SK-N-SH (cell line): ENCODE results near the gene FRAT2. TPM values are rescaled to one million over a fixed set of nuclear protein-coding genes. Genes with fewer than 3 reads are reported as not detected.

ENCODE experiments used
- CTCF ChIA-PET: fragments of 300-600, 350-600 bp; formaldehyde crosslinking; extraction: SDS; loops from one replicate; lab custom pipeline; 2021; lab: Yijun Ruan, JAX
- POLR2A ChIA-PET: fragments of 350-600 bp; sonication (Branson Sonifier 250); formaldehyde crosslinking; extraction: SDS; loops from one replicate; lab custom pipeline; 2020; ENCODE audit warnings: antibody characterized with exemption, inconsistent platforms; lab: Yijun Ruan, JAX
- DNase-seq: peaks from one replicate; pipeline ENCODE4 v3.0.0; 2012
- H2AFZ ChIP-seq: fragments of 200-600 bp; sonication (generic); 2 replicates; pipeline ENCODE4 v1.8.1; 2016; ENCODE audit warnings: antibody characterized with exemption, mild to moderate bottlenecking, low read depth
- H3F3A ChIP-seq: fragments of 200-600 bp; sonication (generic); replicated peaks from 2 replicates; pipeline ENCODE3; 2016; ENCODE audit warnings: antibody characterized with exemption, mild to moderate bottlenecking; ENCODE audit not compliant: insufficient read depth
- H3K27ac ChIP-seq, 2 experiments: fragments of 200-500 bp in 1 of 2; fragments of 200-600 bp in 1 of 2; sonication (Bioruptor generic) in 1 of 2; sonication (generic), shearing (Covaris generic) in 1 of 2; 2 replicates each; pipeline versions ENCODE4 v1.5.1 to v1.6.1; 2014 to 2016; ENCODE audit warnings: low read depth in 2 of 2, inconsistent platforms in 1 of 2, low read length in 1 of 2, mild to moderate bottlenecking in 1 of 2, mixed read lengths in 1 of 2
- H3K27me3 ChIP-seq: fragments of 200-600 bp; sonication (generic), shearing (Covaris generic); 2 replicates; pipeline ENCODE4 v1.6.1; 2016; ENCODE audit warnings: mixed run types; ENCODE audit not compliant: insufficient read depth
- H3K36me3 ChIP-seq, 2 experiments: fragments of 200-500 bp in 1 of 2; fragments of 200-600 bp in 1 of 2; sonication (Bioruptor generic) in 1 of 2; sonication (generic) in 1 of 2; replicated peaks in 1 of 2; 2 replicates each; pipeline versions ENCODE3 to v1.5.1; 2014 to 2016; ENCODE audit warnings: low read length in 1 of 2, mild to moderate bottlenecking in 1 of 2; ENCODE audit not compliant: insufficient read depth in 2 of 2, control insufficient read depth in 1 of 2
- H3K4me1 ChIP-seq, 2 experiments: fragments of 200-500 bp in 1 of 2; fragments of 200-600 bp in 1 of 2; sonication (Bioruptor generic) in 1 of 2; sonication (generic), shearing (Covaris generic) in 1 of 2; 2 replicates each; pipeline versions ENCODE4 v1.5.1 to v1.6.1; 2014 to 2016; ENCODE audit warnings: low read depth in 1 of 2, low read length in 1 of 2, mixed run types in 1 of 2; ENCODE audit not compliant: insufficient read depth in 2 of 2, control insufficient read depth in 1 of 2
- H3K4me2 ChIP-seq: fragments of 200-600 bp; sonication (generic), shearing (Covaris generic); 2 replicates; pipeline ENCODE4 v1.6.1; 2017; ENCODE audit warnings: mixed run types
- H3K4me3 ChIP-seq, 2 experiments: fragments of 200-500 bp in 1 of 2; fragments of 200-600 bp in 1 of 2; sonication (Bioruptor generic) in 1 of 2; sonication (generic), shearing (Covaris generic) in 1 of 2; 2 replicates each; pipeline versions ENCODE4 v1.5.1 to v1.8.1; 2014 to 2016; ENCODE audit warnings: low read depth in 2 of 2, inconsistent platforms in 1 of 2, low read length in 1 of 2, mild to moderate bottlenecking in 1 of 2, mixed read lengths in 1 of 2, moderate library complexity in 1 of 2
- H3K79me2 ChIP-seq: fragments of 200-600 bp; sonication (generic); 2 replicates; pipeline ENCODE4 v1.8.1; 2017; ENCODE audit warnings: mild to moderate bottlenecking; ENCODE audit not compliant: insufficient read depth
- H3K9ac ChIP-seq: fragments of 200-600 bp; sonication (generic); 2 replicates; pipeline ENCODE4 v1.6.1; 2017; ENCODE audit warnings: mixed run types
- H3K9me2 ChIP-seq: fragments of 200-600 bp; sonication (generic); 2 replicates; pipeline ENCODE4 v1.6.1; 2017; ENCODE audit warnings: mixed run types
- H3K9me3 ChIP-seq: fragments of 200-600 bp; sonication (generic); 2 replicates; pipeline ENCODE4 v1.6.1; 2017; ENCODE audit warnings: mixed run types, mild to moderate bottlenecking, moderate library complexity
- H4K20me1 ChIP-seq: fragments of 200-600 bp; sonication (generic); 2 replicates; pipeline ENCODE4 v1.6.1; 2017; ENCODE audit warnings: mild to moderate bottlenecking, mixed run types; ENCODE audit not compliant: insufficient read depth
- CHD2 ChIP-seq: fragments of 150-350 bp; IDR thresholded peaks from 2 replicates; pipeline ENCODE4 v1.6.1; 2018; ENCODE audit warnings: low read length; ENCODE audit not compliant: partially characterized antibody
- ELF1 ChIP-seq: IDR thresholded peaks from 2 replicates; pipeline ENCODE4 v1.4.0; 2012
- EP300 ChIP-seq, 2 experiments: IDR thresholded peaks; 2 replicates each; pipeline versions ENCODE4 v1.4.0 to v1.6.1; 2012; ENCODE audit warnings: borderline replicate concordance in 1 of 2, low read depth in 1 of 2, low read length in 1 of 2
- EZH2phosphoT487 ChIP-seq: fragments of 200-600 bp; sonication (generic); IDR thresholded peaks from 2 replicates; pipeline ENCODE4 v1.6.1; 2017; ENCODE audit warnings: low read depth, mixed run types, mild to moderate bottlenecking, antibody characterized with exemption, moderate library complexity, borderline replicate concordance
- FOSL2 ChIP-seq: IDR thresholded peaks from 2 replicates; pipeline ENCODE4 v1.4.0; 2012; ENCODE audit warnings: low read depth, mild to moderate bottlenecking, moderate library complexity, borderline replicate concordance
- FOXJ3 ChIP-seq: sonication (generic); formaldehyde crosslinking; IDR thresholded peaks from 2 replicates; pipeline ENCODE4 v1.5.1; 2020; ENCODE audit warnings: mild to moderate bottlenecking, missing genetic modification reagents
- FOXM1 ChIP-seq: IDR thresholded peaks from 2 replicates; pipeline ENCODE4 v1.4.0; 2012; ENCODE audit warnings: low read depth, mild to moderate bottlenecking
- GATA2 ChIP-seq: sonication (generic); formaldehyde crosslinking; IDR thresholded peaks from 2 replicates; pipeline ENCODE4 v1.5.0; 2020; ENCODE audit warnings: mild to moderate bottlenecking, missing genetic modification reagents
- JUND ChIP-seq: IDR thresholded peaks from 2 replicates; pipeline ENCODE4 v1.4.0; 2012
- MEF2A ChIP-seq: IDR thresholded peaks from 2 replicates; pipeline ENCODE4 v1.4.0; 2012; ENCODE audit warnings: low read depth, borderline replicate concordance
- MXI1 ChIP-seq: IDR thresholded peaks from 2 replicates; pipeline ENCODE4 v1.6.1; 2012; ENCODE audit warnings: mild to moderate bottlenecking, low read depth, low read length, improper control_type of control experiment
- NFIC ChIP-seq: IDR thresholded peaks from 2 replicates; pipeline ENCODE4 v1.4.0; 2012; ENCODE audit warnings: borderline replicate concordance
- RCOR1 ChIP-seq: fragments of 150-350 bp; IDR thresholded peaks from 2 replicates; pipeline ENCODE4 v1.6.1; 2017; ENCODE audit warnings: antibody characterized with exemption, low read length
- RFX5 ChIP-seq: IDR thresholded peaks from 2 replicates; pipeline ENCODE4 v1.6.1; 2012; ENCODE audit warnings: mild to moderate bottlenecking, improper control_type of control experiment, low read length
- RXRA ChIP-seq: IDR thresholded peaks from 2 replicates; pipeline ENCODE4 v1.4.0; 2012; ENCODE audit warnings: low read depth, mild to moderate bottlenecking, borderline replicate concordance
- SMC3 ChIP-seq: IDR thresholded peaks from 2 replicates; pipeline ENCODE4 v1.6.1; 2012; ENCODE audit warnings: low read depth, low read length, improper control_type of control experiment
- TAF1 ChIP-seq: IDR thresholded peaks from 2 replicates; pipeline ENCODE4 v1.6.1; 2012; ENCODE audit warnings: low read depth, mild to moderate bottlenecking, low read length, moderate library complexity, borderline replicate concordance
- TEAD4 ChIP-seq: IDR thresholded peaks from 2 replicates; pipeline ENCODE4 v1.4.0; 2012; ENCODE audit warnings: mild to moderate bottlenecking, borderline replicate concordance; ENCODE audit not compliant: insufficient read depth
- YY1 ChIP-seq: IDR thresholded peaks from 2 replicates; pipeline ENCODE4 v1.4.0; 2012; ENCODE audit warnings: low read depth, mild to moderate bottlenecking
- WGBS: methylation state at CpG from one replicate; pipeline ENCODE4 v1.1.6; 2017; ENCODE audit warnings: low lambda C conversion rate; 5-methylcytosine and 5-hydroxymethylcytosine counted together
- polyA plus RNA-seq, 3 experiments: library from polyadenylated mRNA; depleted of rRNA; stranded (reverse); fragments of >200 nt; gene quantifications; 2 replicates each; pipeline ENCODE4 v1.2.3, GENCODE V29; 2012
- TF ChIP-seq, protein P1 (sequence below): fragments of 150-350 bp; IDR thresholded peaks from 2 replicates; pipeline ENCODE4 v1.6.1; 2017; ENCODE audit warnings: antibody characterized with exemption, low read length, low read depth, borderline replicate concordance
- TF ChIP-seq, protein P2 (sequence below): IDR thresholded peaks from 2 replicates; pipeline ENCODE4 v1.6.1; 2012; ENCODE audit warnings: mild to moderate bottlenecking, low read depth, low read length, moderate library complexity
- TF ChIP-seq, protein P3 (sequence below): IDR thresholded peaks from 2 replicates; pipeline ENCODE4; 2012
- TF ChIP-seq, protein P4 (sequence below): IDR thresholded peaks from 2 replicates; pipeline ENCODE4 v1.4.0; 2012; ENCODE audit warnings: low read depth, borderline replicate concordance

FRAT2 gene
- polyA plus RNA-seq, 1 of the 3 experiments (the other 2 are of a cell fraction), result 2.4 TPM

DNA sequence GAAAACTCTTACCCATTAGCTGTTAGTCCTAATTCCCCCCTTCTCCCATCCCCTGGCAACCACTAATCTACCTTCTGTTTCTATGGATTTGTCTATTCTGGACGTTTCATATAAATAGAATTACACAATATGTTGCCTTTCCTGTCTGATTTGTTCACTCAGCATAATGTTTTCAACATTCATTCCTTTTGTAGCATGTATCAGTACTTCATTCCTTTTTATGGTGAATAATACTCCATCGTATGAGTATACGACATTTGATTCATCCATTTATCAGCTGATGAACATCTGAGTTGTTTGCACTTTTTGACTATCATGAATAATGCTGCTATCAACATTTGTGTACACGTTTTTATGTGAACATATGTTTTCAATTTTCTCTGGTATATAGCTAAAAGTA lies 19.9 kb downstream of the FRAT2 start:
- H3K36me3 ChIP-seq, result no peaks in the 10 kb centered on the region
- POLR2A ChIA-PET, result no interaction called here
- CTCF ChIA-PET, result interaction anchor here (1.0 to 1.7 kb wide), 3 partner anchors 16 to 36 kb away, joined by 3 to 4 read pairs (median 4); no protein-coding TSS in a partner anchor
- H3K4me1 ChIP-seq, result no peaks in the 10 kb centered on the region; a peak in 1 of 4 replicates
- DNase-seq, result no peak
- H3K79me2 ChIP-seq, result no peaks in the 10 kb centered on the region
- H4K20me1 ChIP-seq, result no peaks in the 10 kb centered on the region
- no peak overlapping the region for H3K27ac ChIP-seq
- H3K4me2 ChIP-seq, result no peak overlapping the region
- WGBS, result 45% methylated on average over 4 of the region's 4 CpGs
- no peak overlapping the region for H3K4me3 ChIP-seq
- H2AFZ ChIP-seq, result no peak overlapping the region
- H3K27me3 ChIP-seq, result no peaks in the 10 kb centered on the region
- no peak overlapping the region for H3K9ac ChIP-seq
- no peaks in the 10 kb centered on the region for H3K9me2 ChIP-seq
- TF ChIP-seq RFX5 (no peak), TAF1 (no peak), FOSL2 (no peak), RXRA (no peak), MEF2A (no peak), SMC3 (no peak), RCOR1 (no peak), CHD2 (no peak), EZH2phosphoT487 (no peak), FOXJ3 (CRISPR knock-in tag) (no peak), ELF1 (no peak), MXI1 (no peak), FOXM1 (no peak)
- H3F3A ChIP-seq, result no peaks in the 10 kb centered on the region
- H3K9me3 ChIP-seq, result no peaks in the 10 kb centered on the region

DNA sequence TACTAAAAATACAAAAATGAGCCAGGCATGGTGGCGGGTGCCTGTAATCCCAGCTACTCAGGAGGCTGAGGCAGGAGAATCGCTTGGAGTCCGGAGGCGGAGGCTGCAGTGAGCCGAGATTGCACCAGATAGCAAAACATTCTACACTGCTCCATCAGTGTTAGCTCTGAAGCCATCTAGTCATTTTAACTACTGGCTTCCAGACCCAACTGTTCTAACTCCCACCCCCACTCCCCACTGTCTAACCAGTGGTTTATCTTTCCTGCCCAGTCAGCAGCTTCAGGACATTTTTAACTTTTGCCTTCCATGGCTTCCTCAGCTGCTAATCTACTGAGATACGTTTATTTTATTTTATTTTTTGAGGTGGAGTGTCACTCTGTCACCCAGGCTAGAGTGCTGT lies 21.6 kb downstream of the FRAT2 start:
- no peaks in the 10 kb centered on the region for H3K36me3 ChIP-seq
- no peak overlapping the region for H3K27ac ChIP-seq
- H3K4me3 ChIP-seq, result no peak overlapping the region
- H3K4me2 ChIP-seq, result no peak overlapping the region
- WGBS, result 57% methylated on average over 2 of the region's 6 CpGs
- ChIA-PET POLR2A (no interaction called here), CTCF (no interaction called here)
- no peak overlapping the region for H3K9ac ChIP-seq
- H3K4me1 ChIP-seq, result no peaks in the 10 kb centered on the region
- no peaks in the 10 kb centered on the region for H3K27me3 ChIP-seq
- no peaks in the 10 kb centered on the region for H3F3A ChIP-seq
- no peaks in the 10 kb centered on the region for H3K79me2 ChIP-seq
- H3K9me2 ChIP-seq, result no peaks in the 10 kb centered on the region
- no peaks in the 10 kb centered on the region for H3K9me3 ChIP-seq
- DNase-seq, result no peak
- no peaks in the 10 kb centered on the region for H4K20me1 ChIP-seq
- H2AFZ ChIP-seq, result no peak overlapping the region
- no peak for TF ChIP-seq JUND
- TF ChIP-seq EP300 (IDR thresholded peaks at IDR 0.05; ENCODE audit: borderline replicate concordance in 1 of 2, low read depth in 1 of 2, low read length in 1 of 2), result no peak
- TF ChIP-seq, protein P1, sequence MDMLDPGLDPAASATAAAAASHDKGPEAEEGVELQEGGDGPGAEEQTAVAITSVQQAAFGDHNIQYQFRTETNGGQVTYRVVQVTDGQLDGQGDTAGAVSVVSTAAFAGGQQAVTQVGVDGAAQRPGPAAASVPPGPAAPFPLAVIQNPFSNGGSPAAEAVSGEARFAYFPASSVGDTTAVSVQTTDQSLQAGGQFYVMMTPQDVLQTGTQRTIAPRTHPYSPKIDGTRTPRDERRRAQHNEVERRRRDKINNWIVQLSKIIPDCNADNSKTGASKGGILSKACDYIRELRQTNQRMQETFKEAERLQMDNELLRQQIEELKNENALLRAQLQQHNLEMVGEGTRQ, result no peak
- TF ChIP-seq, protein P2, sequence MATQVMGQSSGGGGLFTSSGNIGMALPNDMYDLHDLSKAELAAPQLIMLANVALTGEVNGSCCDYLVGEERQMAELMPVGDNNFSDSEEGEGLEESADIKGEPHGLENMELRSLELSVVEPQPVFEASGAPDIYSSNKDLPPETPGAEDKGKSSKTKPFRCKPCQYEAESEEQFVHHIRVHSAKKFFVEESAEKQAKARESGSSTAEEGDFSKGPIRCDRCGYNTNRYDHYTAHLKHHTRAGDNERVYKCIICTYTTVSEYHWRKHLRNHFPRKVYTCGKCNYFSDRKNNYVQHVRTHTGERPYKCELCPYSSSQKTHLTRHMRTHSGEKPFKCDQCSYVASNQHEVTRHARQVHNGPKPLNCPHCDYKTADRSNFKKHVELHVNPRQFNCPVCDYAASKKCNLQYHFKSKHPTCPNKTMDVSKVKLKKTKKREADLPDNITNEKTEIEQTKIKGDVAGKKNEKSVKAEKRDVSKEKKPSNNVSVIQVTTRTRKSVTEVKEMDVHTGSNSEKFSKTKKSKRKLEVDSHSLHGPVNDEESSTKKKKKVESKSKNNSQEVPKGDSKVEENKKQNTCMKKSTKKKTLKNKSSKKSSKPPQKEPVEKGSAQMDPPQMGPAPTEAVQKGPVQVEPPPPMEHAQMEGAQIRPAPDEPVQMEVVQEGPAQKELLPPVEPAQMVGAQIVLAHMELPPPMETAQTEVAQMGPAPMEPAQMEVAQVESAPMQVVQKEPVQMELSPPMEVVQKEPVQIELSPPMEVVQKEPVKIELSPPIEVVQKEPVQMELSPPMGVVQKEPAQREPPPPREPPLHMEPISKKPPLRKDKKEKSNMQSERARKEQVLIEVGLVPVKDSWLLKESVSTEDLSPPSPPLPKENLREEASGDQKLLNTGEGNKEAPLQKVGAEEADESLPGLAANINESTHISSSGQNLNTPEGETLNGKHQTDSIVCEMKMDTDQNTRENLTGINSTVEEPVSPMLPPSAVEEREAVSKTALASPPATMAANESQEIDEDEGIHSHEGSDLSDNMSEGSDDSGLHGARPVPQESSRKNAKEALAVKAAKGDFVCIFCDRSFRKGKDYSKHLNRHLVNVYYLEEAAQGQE, result no peak
- TF ChIP-seq, protein P3, sequence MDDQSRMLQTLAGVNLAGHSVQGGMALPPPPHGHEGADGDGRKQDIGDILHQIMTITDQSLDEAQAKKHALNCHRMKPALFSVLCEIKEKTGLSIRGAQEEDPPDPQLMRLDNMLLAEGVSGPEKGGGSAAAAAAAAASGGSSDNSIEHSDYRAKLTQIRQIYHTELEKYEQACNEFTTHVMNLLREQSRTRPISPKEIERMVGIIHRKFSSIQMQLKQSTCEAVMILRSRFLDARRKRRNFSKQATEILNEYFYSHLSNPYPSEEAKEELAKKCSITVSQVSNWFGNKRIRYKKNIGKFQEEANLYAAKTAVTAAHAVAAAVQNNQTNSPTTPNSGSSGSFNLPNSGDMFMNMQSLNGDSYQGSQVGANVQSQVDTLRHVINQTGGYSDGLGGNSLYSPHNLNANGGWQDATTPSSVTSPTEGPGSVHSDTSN, result no peak
- TF ChIP-seq RFX5, result no peak
- no peak for TF ChIP-seq SMC3
- no peak for TF ChIP-seq YY1
- TF ChIP-seq TEAD4, result no peak
- no peak for TF ChIP-seq NFIC
- TF ChIP-seq, protein P4, sequence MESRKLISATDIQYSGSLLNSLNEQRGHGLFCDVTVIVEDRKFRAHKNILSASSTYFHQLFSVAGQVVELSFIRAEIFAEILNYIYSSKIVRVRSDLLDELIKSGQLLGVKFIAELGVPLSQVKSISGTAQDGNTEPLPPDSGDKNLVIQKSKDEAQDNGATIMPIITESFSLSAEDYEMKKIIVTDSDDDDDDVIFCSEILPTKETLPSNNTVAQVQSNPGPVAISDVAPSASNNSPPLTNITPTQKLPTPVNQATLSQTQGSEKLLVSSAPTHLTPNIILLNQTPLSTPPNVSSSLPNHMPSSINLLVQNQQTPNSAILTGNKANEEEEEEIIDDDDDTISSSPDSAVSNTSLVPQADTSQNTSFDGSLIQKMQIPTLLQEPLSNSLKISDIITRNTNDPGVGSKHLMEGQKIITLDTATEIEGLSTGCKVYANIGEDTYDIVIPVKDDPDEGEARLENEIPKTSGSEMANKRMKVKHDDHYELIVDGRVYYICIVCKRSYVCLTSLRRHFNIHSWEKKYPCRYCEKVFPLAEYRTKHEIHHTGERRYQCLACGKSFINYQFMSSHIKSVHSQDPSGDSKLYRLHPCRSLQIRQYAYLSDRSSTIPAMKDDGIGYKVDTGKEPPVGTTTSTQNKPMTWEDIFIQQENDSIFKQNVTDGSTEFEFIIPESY, result no peak
- no peak for TF ChIP-seq GATA2 (CRISPR knock-in tag)
